DND-41 (cell line): ENCODE results near the gene RNF225.

Source experiments
- CTCF ChIP-seq: IDR thresholded peaks from 2 replicates; pipeline ENCODE4 v1.5.1; 2012; ENCODE audit warnings: borderline replicate concordance, low read length, moderate library complexity, mild to moderate bottlenecking; ENCODE audit not compliant: poor library complexity, severe bottlenecking; ENCODE audit errors: extremely low read depth
- EZH2 ChIP-seq: IDR thresholded peaks from 3 replicates; pipeline ENCODE4 v1.6.1; 2012; ENCODE audit warnings: borderline replicate concordance, low read depth, mild to moderate bottlenecking, moderate library complexity, low read length, inconsistent platforms; ENCODE audit not compliant: severe bottlenecking

GRCh38 chr19:58386576-58387337 lies 8.7 kb upstream of the RNF225 start, which contains the start of gene RPS5:
- TF ChIP-seq CTCF: no peak
- no peak for TF ChIP-seq EZH2
